IPS-18c (cell line): ENCODE results near the gene TEX26.

Experiments used
- H3K4me3 ChIP-seq: 2 replicates; pipeline ENCODE4 v1.7.0; 2013; ENCODE audit warnings: low read depth, mild to moderate bottlenecking, low read length, moderate library complexity; ENCODE audit not compliant: insufficient read depth
- H3K9me3 ChIP-seq: one replicate; pipeline ENCODE4 v1.6.1; 2013; ENCODE audit warnings: mild to moderate bottlenecking, low read length, moderate library complexity; ENCODE audit not compliant: control insufficient read depth, insufficient read depth

The TEX26 gene

GRCh38 chr13:30995331-30995730, 62.9 kb downstream of the TEX26 start:
- Histone ChIP-seq H3K9me3 (no peaks in the 10 kb centered on the region), H3K4me3 (no peak overlapping the region)

DNA sequence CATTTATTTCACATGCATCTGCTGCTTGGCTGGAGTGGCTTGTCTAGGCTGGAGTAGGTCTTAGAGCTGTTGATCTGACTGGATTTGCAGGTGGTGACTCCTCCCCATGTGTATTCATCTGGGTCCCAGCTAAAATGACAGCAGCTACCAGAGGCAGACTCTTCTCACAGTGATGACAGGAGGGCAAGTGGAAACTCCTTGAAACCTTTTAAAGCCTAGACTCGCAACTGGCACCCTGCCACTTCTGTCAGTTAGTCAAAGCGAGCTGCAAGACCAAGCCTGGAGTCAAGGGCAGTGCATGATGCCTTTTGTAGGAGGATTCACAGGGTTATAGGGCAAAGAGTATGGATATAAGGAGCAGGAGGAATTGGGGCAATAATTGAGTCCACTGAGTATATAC, 65.2 kb downstream of the TEX26 start:
- H3K9me3 ChIP-seq: no peaks in the 10 kb centered on the region
- H3K4me3 ChIP-seq: no peak overlapping the region

GRCh38 chr13:30998136-30999088, 66.0 kb downstream of the TEX26 start:
- Histone ChIP-seq H3K9me3 (no peaks in the 10 kb centered on the region), H3K4me3 (no peak overlapping the region)

- Histone ChIP-seq H3K9me3 (no peaks in the 10 kb centered on the region), H3K4me3 (no peak overlapping the region)
These were observed 68.4 kb downstream of the TEX26 start for GRCh38 chr13:31000889-31001288.

- no peak overlapping the region for H3K4me3 ChIP-seq
- no peaks in the 10 kb centered on the region for H3K9me3 ChIP-seq
These were observed 69.2 kb downstream of the TEX26 start for GRCh38 chr13:31001647-31002046.

GRCh38 chr13:31005066-31005465, 72.6 kb downstream of the TEX26 start:
- H3K9me3 ChIP-seq: no peaks in the 10 kb centered on the region
- H3K4me3 ChIP-seq: no peak overlapping the region

DNA sequence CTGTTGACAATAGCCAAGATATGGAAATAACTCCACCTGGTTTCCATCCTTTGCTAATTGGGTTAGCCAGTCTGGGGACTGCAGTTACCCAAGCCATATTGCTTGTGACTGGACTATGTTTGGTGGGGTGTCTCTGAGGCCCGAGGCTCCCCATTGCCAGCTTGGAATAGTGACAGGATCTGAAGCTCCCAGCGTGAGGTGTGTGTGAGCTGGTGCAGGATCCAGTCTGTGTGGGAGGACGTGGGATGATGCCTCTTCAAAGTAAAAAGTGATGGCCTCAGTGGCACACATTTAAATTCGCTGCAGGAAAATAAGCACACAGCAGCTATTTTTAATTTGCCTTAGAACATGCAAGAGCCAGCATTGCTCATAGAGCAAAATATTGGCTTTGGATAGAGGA, 75.0 kb downstream of the TEX26 start:
- Histone ChIP-seq H3K9me3 (no peaks in the 10 kb centered on the region), H3K4me3 (no peak overlapping the region)

DNA sequence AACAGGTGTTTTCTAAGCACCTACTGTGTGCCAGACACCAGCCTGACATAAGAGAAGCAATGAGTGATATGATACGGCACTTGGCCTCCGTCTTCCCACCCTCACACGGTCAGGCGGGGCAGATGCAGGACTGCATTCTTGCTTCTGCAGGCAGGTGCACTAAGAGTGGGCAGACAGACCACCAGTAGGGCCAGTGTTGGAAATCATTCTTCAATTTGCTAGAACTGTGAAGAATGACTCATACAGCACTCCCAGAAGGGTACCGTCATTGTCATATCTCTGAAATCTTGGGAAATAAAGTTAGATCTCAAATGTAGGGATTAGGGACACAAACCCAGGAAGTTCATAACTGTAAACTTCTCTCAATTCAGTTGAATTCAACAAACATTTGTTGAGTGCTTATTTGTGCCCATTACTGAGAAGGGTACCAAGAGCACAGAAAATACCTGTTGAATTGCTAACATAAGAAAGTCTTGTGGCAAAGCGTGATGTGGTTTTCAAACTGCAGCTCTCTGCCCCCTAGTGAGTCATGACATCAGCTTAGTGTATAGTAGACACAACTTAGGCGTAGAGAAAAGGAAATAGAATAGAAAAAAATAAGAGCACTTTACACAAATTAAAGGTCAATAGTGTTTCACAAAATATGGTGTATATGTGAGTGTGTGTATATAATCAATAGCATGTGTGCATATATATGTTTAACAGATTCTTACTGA, 76.1 kb downstream of the TEX26 start:
- Histone ChIP-seq H3K4me3 (no peak overlapping the region), H3K9me3 (no peaks in the 10 kb centered on the region)

GRCh38 chr13:31009166-31009565, 76.7 kb downstream of the TEX26 start:
- H3K9me3 ChIP-seq: no peaks in the 10 kb centered on the region
- no peak overlapping the region for H3K4me3 ChIP-seq

GRCh38 chr13:31010296-31010695, 77.8 kb downstream of the TEX26 start:
- H3K9me3 ChIP-seq: no peaks in the 10 kb centered on the region
- no peak overlapping the region for H3K4me3 ChIP-seq

DNA sequence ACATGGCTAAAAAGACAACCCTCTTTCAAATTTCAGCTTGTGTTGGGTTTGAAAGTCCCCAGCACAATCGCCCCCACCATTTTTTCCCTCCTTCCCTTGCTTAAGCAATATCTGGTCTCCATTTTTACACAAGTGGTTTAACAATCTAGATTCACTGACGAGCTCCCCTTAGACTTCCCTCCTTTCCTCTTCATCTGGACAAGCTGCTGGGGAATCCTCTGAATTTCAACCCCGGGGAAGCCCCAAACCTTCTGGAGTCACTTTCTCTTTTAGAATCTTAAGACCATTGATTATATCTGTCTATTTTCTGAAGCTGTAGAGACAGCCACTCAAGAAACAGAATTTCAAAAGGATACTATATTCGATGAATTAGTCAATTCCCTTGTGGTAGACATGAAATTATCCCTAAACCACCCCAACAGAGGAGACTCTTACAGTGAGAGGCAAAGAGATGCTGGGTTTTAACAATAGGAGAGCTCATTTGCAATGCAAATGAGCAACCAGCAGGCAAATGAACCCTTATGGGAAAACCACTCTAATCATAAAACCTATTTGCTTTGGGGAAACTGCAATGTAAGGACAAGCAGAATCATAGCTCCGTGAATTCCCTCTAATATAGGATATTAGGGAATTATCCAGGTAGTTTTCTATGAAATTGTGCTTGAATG, 78.9 kb downstream of the TEX26 start:
- Histone ChIP-seq H3K4me3 (no peak overlapping the region), H3K9me3 (no peaks in the 10 kb centered on the region)

DNA sequence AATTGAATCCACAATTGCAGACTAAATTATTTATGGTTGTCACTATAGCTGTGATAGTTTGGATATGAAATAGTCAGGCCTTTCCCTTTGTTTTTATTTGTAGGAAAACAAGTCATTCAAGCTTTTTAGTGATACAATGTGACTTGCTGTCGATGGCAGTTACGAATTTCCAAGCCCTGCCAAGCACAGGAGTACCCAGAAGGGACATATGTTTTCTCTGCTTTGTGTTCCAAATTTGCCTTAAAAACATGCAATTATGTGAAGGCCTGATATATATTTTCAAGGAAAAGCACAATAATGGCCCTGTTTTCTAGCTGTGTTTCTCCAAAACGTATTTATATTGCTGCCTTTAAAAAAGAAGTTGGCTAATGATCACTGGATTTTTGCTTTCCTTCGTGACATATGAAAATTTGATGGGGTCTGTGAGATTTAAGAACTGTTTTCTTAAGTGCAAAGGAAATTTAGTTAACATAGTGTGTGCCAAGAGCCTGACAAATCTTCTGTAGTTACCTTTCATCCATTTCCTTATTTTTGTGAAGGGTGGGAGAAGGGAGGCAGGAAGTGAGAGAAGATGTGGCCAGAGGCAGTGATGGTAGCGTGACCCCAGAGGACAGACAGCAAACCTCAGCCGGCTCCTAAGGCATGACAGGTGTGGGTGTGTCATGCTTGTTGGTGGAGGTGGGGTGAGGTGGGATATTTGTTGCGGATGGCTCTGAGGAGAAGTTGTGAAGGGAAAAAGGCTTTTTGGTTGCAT, 79.6 kb downstream of the TEX26 start:
- Histone ChIP-seq H3K9me3 (peaks cover 2% of the 10 kb centered on the region), H3K4me3 (no peak overlapping the region)

DNA sequence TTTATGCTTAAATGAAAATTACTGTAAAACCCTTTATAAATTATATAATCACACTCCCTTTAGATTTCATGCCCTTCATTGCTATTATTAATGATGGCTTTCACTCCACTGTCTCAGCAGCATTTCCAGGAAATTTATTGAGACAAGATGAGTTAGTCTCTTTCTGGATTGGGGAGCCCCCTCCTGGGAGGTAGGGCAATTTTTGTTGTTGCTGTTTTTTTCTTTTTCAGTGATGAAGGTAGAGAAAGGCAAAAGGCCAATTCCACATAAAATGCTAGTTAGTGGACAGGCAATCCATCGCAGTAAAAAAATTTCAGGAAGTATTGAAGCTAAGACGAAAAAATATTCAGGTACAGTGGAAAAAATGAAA, 80.2 kb downstream of the TEX26 start:
- Histone ChIP-seq H3K9me3 (peaks cover 2% of the 10 kb centered on the region), H3K4me3 (no peak overlapping the region)

DNA sequence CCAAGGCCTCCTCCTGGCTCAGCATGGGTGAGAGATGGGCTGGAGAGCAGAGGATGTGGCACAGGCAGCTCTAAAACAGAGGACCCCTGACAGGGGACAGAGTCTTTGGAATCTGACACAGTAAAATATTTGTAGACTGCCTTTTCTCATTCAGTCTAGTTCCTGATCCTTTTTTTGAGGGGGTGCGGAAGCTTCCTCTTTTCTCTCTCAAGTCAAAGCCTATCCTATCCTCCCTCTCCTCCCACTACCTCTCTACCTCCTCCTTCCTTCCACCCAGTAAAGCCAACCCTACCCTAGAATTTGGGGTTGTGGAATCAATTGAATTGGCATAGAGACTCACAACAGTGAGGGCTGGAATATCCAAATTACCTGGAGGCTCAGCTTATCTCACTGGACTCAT, 82.0 kb downstream of the TEX26 start:
- Histone ChIP-seq H3K9me3 (peaks cover 2% of the 10 kb centered on the region), H3K4me3 (no peak overlapping the region)

DNA sequence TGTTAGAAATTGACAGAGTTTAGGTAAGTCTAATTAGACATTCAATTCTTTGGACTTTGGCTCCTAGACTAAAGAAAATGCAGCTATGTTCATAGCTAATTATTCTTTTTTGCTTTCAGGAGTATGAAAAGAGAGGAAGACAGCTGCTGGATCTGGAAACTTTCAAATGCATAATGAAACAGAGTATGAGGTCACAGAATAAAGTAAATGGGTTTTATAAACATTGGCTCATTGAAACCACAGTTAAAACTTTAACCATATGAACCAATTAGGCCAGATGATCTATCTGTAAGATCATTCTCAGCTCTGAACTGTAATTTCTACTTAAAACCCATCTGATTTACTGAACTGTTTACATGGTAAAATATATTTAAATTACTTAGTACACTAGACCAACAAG, 82.7 kb downstream of the TEX26 start:
- peaks cover 2% of the 10 kb centered on the region for H3K9me3 ChIP-seq
- H3K4me3 ChIP-seq: no peak overlapping the region

DNA sequence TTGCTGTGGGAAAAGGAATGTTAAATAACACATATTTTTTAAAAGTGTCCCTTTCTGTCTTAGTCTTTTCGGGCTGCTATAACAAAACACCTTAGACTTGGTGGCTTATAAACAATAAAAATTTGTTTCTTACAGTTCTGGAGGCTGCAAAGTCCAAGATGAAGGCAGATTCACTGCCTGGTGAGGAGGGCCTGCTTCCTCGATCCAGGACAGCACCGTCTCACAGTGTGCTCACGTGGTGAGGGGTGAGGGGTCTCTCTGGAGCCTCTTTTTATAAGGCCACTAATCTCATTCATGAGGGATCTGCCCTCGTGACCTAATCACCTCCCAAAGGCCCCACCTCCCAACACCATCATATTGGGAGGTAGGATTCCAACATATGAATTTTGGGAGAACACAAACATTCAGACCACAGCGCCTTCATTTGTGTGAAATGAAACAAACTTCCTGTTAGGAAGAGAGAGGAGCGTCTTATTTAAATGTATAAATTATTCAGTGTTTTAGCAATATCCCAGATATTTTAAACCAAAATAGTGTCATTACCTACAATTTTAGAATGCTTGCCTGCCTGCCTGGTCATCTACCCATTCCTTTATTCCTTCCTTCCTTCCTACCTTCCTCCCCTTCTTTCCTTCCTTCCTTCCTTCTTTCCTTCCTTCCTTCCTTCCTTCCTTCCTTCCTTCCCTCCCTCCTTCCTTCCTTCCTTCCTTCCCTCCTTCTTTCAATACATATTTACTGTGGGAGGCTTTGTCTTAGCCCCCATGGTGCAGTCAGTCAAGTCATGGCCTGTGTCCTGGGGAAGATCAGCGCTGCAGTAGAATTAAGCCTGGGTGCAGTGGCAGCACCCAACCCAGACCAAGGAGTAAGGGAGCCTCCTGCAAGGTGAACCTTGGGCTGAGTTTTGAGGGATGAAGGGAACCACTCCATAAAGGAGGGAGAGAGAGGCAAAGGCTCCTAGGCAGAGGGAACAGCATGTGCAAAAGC, 84.2 kb downstream of the TEX26 start:
- H3K4me3 ChIP-seq: no peak overlapping the region
- H3K9me3 ChIP-seq: peaks cover 2% of the 10 kb centered on the region
